ENCODE measurements around the gene L1TD1.
"Not testable (repeated sequence)": the region's sequence is repeated elsewhere in the genome, so short reads cannot be mapped to it uniquely, and the experiment has no call there.

L1TD1 gene

GRCh38 chr1:62213075-62213914 lies 18.6 kb downstream of the L1TD1 start:
- H3K36me3 ChIP-seq (ENCODE audit: control insufficient read depth in 2 of 2, insufficient read depth in 1 of 2, low read length in 2 of 2) = no peaks in the 10 kb centered on the region
- TF ChIP-seq ZNF530 (tag by site-specific recombination; IDR thresholded peaks at IDR 0.05; ENCODE audit: low read depth) (no peak), GLIS1 (tag by site-specific recombination; IDR thresholded peaks at IDR 0.05) (no peak), ZNF140 (tag by site-specific recombination; IDR thresholded peaks at IDR 0.05) (no peak), CTCF (tag by site-specific recombination; IDR thresholded peaks at IDR 0.05) (no peak), ZNF830 (tag by site-specific recombination; IDR thresholded peaks at IDR 0.05; ENCODE audit: low read depth) (no peak)
- H3K27ac ChIP-seq (ENCODE audit: extremely low read depth, low read depth, low read length) = no peak overlapping the region
- CTCF ChIA-PET = no interaction called here
- H3K4me1 ChIP-seq (ENCODE audit: control insufficient read depth, insufficient read depth, low read length) = no peaks in the 10 kb centered on the region
- no peaks in the 10 kb centered on the region; the same call in 1 of the 2 replicates for H3K9me3 ChIP-seq (ENCODE audit: control insufficient read depth, insufficient read depth, low read depth, low read length)
- POLR2A ChIA-PET = no interaction called here
- no peak overlapping the region for H3K4me3 ChIP-seq (ENCODE audit: low read depth, low read length)

- H3K9me3 ChIP-seq (ENCODE audit: control insufficient read depth, insufficient read depth, low read depth, low read length) = no peaks in the 10 kb centered on the region
- POLR2A ChIA-PET = no interaction called here
- no peak overlapping the region for H3K4me3 ChIP-seq (ENCODE audit: low read depth, low read length)
- no peaks in the 10 kb centered on the region for H3K4me1 ChIP-seq (ENCODE audit: control insufficient read depth, insufficient read depth, low read length)
- TF ChIP-seq YY2 (tag by site-specific recombination; IDR thresholded peaks at IDR 0.05) (no peak), PRDM6 (tag by site-specific recombination; IDR thresholded peaks at IDR 0.05) (no peak), ZNF514 (tag by site-specific recombination; IDR thresholded peaks at IDR 0.05) (no peak), ATF2 (tag by site-specific recombination; IDR thresholded peaks at IDR 0.05; ENCODE audit: low read depth) (no peak), BCL11B (tag by site-specific recombination; IDR thresholded peaks at IDR 0.05; ENCODE audit: low read depth) (no peak), ZNF654 (tag by site-specific recombination; IDR thresholded peaks at IDR 0.05; ENCODE audit: low read depth) (no peak)
- CTCF ChIA-PET = interaction anchor here (1.0 kb wide), 1 partner anchor 83 kb away, joined by 3 read pairs; no protein-coding TSS in a partner anchor
- no peak overlapping the region for H3K27ac ChIP-seq (ENCODE audit: extremely low read depth, low read depth, low read length)
- no peaks in the 10 kb centered on the region for H3K36me3 ChIP-seq (ENCODE audit: control insufficient read depth in 2 of 2, insufficient read depth in 1 of 2, low read length in 2 of 2)
These were observed 24.0 kb downstream of the L1TD1 start for GRCh38 chr1:62218604-62219003.

GRCh38 chr1:62220456-62220855 lies 25.8 kb downstream of the L1TD1 start:
- H3K36me3 ChIP-seq (ENCODE audit: control insufficient read depth in 2 of 2, insufficient read depth in 1 of 2, low read length in 2 of 2); POLR2A ChIA-PET; H3K9me3 ChIP-seq (ENCODE audit: control insufficient read depth, insufficient read depth, low read depth, low read length); CTCF ChIA-PET; H3K27ac ChIP-seq (ENCODE audit: extremely low read depth, low read depth, low read length); H3K4me3 ChIP-seq (ENCODE audit: low read depth, low read length); H3K4me1 ChIP-seq (ENCODE audit: control insufficient read depth, insufficient read depth, low read length): not testable (repeated sequence)

- POLR2A ChIA-PET = interaction anchor here (0.7 kb wide), 1 partner anchor 1205 kb away, joined by 3 read pairs; no protein-coding TSS in a partner anchor
- CTCF ChIA-PET = no interaction called here
- TF ChIP-seq ZNF324 (tag by site-specific recombination; IDR thresholded peaks at IDR 0.05) (no peak), ZNF211 (tag by site-specific recombination; IDR thresholded peaks at IDR 0.05; ENCODE audit: low read depth) (no peak), ZBTB17 (tag by site-specific recombination; IDR thresholded peaks at IDR 0.05) (no peak), ZNF555 (tag by site-specific recombination; conservative IDR thresholded peaks at IDR 0.05) (no peak), ZNF624 (tag by site-specific recombination; IDR thresholded peaks at IDR 0.05) (no peak), ZNF366 (tag by site-specific recombination; conservative IDR thresholded peaks at IDR 0.05) (no peak), ZNF692 (tag by site-specific recombination; IDR thresholded peaks at IDR 0.05) (no peak), ZNF621 (tag by site-specific recombination; IDR thresholded peaks at IDR 0.05) (no peak), RBAK (tag by site-specific recombination; IDR thresholded peaks at IDR 0.05) (no peak), ZNF561 (tag by site-specific recombination; IDR thresholded peaks at IDR 0.05; ENCODE audit: borderline replicate concordance) (no peak), ZNF548 (tag by site-specific recombination; IDR thresholded peaks at IDR 0.05) (no peak), ZNF423 (tag by site-specific recombination; IDR thresholded peaks at IDR 0.05) (no peak)
These were observed 26.5 kb downstream of the L1TD1 start for GRCh38 chr1:62221171-62221570.

More at GRCh38 chr1:62221171-62221570, 26.5 kb downstream of the L1TD1 start:
- H3K36me3 ChIP-seq (ENCODE audit: control insufficient read depth in 2 of 2, insufficient read depth in 1 of 2, low read length in 2 of 2) = no peaks in the 10 kb centered on the region
- H3K4me3 ChIP-seq (ENCODE audit: low read depth, low read length) = no peak overlapping the region
- no peaks in the 10 kb centered on the region for H3K4me1 ChIP-seq (ENCODE audit: control insufficient read depth, insufficient read depth, low read length)
- no peaks in the 10 kb centered on the region for H3K9me3 ChIP-seq (ENCODE audit: control insufficient read depth, insufficient read depth, low read depth, low read length)
- H3K27ac ChIP-seq (ENCODE audit: extremely low read depth, low read depth, low read length) = no peak overlapping the region
